Memory B cell (primary cell): ENCODE data around the gene MT1HL1.

Experiments
- ATAC-seq: fragments of 150-1000 bp; cut with Tn5 transposase; 2 replicates; pipeline ENCODE4 v1.10.0; 2021; ENCODE audit warnings: low read depth, mild to moderate bottlenecking, moderate library complexity
- DNase-seq, 2 donors: peaks; one replicate each; pipeline ENCODE4 v3.0.0; 2022; ENCODE audit warnings: low spot score in 2 of 2
- H3K27ac Mint-ChIP-seq: one replicate; pipeline ENCODE4 v1.8.0; 2022; ENCODE audit warnings: mild to moderate bottlenecking, moderate library complexity, mixed read lengths
- H3K27me3 Mint-ChIP-seq: one replicate; pipeline ENCODE4 v1.8.0; 2022; ENCODE audit warnings: mixed read lengths
- H3K36me3 Mint-ChIP-seq: one replicate; pipeline ENCODE4 v1.8.0; 2022; ENCODE audit warnings: mild to moderate bottlenecking, mixed read lengths
- H3K4me1 Mint-ChIP-seq: one replicate; pipeline ENCODE4 v1.8.0; 2022; ENCODE audit warnings: mixed read lengths
- H3K4me3 Mint-ChIP-seq: one replicate; pipeline ENCODE4 v1.8.0; 2022; ENCODE audit warnings: mild to moderate bottlenecking, moderate library complexity, mixed read lengths
- H3K9me3 Mint-ChIP-seq: one replicate; pipeline ENCODE4 v1.8.0; 2022; ENCODE audit warnings: mixed read lengths

MT1HL1 gene

DNA sequence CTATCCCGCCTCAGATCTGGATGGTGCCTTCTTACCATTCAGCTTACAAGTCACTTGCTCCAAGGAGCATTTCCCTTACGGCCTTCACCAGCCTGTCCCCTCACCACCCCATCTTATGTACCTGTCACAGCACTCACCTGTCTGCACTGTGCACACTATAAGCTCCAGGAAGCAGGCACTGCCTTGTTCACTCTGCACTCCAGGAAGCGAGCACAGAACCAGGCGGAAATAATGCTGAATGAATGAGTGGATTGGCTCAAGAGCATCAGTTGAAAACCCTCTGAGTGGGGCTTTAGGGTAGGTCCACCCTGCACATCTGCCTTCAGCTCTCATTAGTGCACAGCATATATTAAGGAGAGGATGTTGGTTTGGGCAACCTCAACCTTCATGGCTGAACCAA is 28.8 kb upstream of the MT1HL1 start:
- H3K27ac Mint-ChIP-seq = no peak overlapping the region
- ATAC-seq = no peak
- DNase-seq = no peak
- H3K36me3 Mint-ChIP-seq = no peaks in the 10 kb centered on the region
- H3K4me3 Mint-ChIP-seq = no peak overlapping the region
- peaks cover 9% of the 10 kb centered on the region for H3K27me3 Mint-ChIP-seq
- no peaks in the 10 kb centered on the region for H3K4me1 Mint-ChIP-seq
- H3K9me3 Mint-ChIP-seq = peaks cover 2% of the 10 kb centered on the region

DNA sequence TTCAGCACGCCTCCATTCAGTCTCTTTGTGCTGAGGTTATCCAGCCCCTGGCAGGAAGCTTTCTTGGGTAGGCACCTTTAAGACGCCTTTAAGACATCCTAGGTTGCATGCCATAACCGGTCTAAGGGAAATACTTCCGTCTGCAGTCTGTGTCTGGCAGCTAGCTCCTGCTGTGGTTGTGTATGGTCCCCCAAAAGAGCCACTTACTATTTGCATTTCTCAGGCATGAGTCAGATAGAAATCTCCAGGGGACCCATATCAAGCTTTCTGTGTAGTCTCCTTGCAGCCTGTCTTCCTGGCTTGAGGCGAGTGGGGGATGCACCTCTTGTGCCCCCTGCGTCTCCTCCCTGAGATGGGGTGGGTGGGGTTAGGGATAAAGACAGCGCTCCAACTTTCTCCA is 27.8 kb upstream of the MT1HL1 start:
- H3K27ac Mint-ChIP-seq = no peak overlapping the region
- DNase-seq = no peak

DNA sequence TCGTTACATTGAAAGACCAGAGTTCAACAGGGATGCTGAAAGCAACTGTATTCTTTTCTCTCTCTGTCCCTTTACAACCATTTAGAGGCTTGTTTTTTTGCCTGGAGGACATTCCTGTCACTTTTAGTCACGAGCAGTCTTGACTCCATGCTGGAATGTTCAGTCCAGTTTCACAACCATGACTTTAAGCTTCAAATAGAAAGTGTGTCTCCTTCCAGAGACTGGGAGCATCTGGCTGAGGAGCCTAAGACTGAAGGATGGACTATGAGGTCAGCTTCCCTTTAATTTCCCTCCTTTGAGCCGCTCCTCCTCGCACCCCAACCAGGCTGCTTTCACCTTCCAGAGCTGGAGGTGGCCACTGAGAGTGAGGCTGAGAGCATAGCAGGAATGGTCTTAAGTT is 27.2 kb upstream of the MT1HL1 start:
- Mint-ChIP-seq H3K4me1 (no peaks in the 10 kb centered on the region), H3K4me3 (no peak overlapping the region), H3K36me3 (no peaks in the 10 kb centered on the region), H3K9me3 (peaks cover 2% of the 10 kb centered on the region), H3K27ac (no peak overlapping the region), H3K27me3 (peaks cover 9% of the 10 kb centered on the region)
- DNase-seq = no peak
- ATAC-seq = no peak

More for the DNA sequence above, 27.8 kb upstream of the MT1HL1 start:
- Mint-ChIP-seq H3K36me3 (no peaks in the 10 kb centered on the region), H3K4me1 (no peaks in the 10 kb centered on the region), H3K4me3 (no peak overlapping the region), H3K27me3 (peaks cover 9% of the 10 kb centered on the region), H3K9me3 (peaks cover 2% of the 10 kb centered on the region)
- no peak for ATAC-seq

DNA sequence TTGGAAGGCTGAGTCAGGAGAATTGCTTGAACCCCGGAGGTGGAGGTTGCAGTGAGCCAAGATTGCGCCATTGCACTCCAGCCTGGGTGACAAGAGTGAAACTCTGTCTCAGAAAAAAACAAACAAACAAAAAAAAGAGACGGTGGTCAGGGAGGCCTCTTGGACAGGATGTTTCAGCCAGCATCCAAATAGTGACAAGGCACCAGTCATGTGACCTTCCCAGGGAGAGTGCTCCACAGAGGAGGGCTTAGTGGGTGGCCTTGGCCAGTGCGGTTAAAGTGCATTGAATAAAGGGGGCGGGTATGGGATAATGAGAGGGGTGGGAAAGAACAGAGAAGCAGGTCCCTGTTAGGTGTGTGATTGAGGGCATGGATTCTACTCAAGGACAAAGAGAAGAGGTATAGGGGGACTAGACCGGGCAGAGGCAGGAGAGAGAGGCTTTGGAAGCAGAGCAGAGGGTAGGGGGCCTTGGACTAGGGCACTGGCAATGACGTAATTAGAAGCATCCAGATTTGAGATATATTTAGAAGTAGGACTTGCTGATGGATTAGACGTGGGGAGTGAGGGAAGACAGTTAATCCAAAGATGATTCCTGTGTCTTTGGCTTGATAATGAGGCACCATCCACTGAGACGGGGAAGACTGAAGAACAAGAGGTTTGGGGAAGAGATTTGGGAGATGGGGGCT is 25.8 kb upstream of the MT1HL1 start:
- no peak overlapping the region for H3K4me3 Mint-ChIP-seq
- DNase-seq = no peak
- no peak for ATAC-seq
- no peaks in the 10 kb centered on the region for H3K36me3 Mint-ChIP-seq
- peaks cover 9% of the 10 kb centered on the region for H3K27me3 Mint-ChIP-seq
- peaks cover 7% of the 10 kb centered on the region for H3K9me3 Mint-ChIP-seq
- H3K27ac Mint-ChIP-seq = no peak overlapping the region
- H3K4me1 Mint-ChIP-seq = no peaks in the 10 kb centered on the region

DNA sequence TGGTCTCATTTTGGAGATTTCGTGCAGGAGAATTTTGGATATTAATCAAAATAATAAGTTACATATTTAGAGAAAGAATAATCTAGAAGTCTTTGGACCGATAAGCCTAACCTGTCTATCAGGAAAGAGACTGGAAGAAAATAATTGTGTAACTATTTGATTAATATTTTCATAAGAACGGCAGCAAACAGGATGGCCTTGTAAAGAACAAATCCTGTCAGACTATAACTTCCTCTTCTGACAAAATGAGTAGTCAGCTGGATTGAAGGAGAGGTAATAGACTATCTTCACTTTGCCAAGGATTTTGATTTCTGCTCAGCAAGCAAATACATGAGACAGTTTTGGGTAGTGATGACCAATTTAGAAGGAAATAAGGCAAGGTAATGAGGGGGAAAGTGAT is 25.0 kb upstream of the MT1HL1 start:
- DNase-seq (no peak), ATAC-seq (no peak)
- H3K4me3 Mint-ChIP-seq = no peak overlapping the region
- H3K4me1 Mint-ChIP-seq = no peaks in the 10 kb centered on the region
- no peaks in the 10 kb centered on the region for H3K36me3 Mint-ChIP-seq
- H3K27ac Mint-ChIP-seq = no peak overlapping the region
- peaks cover 7% of the 10 kb centered on the region for H3K9me3 Mint-ChIP-seq
- H3K27me3 Mint-ChIP-seq = peaks cover 8% of the 10 kb centered on the region

GRCh38 chr1:237025358-237026074 is 21.3 kb upstream of the MT1HL1 start:
- Mint-ChIP-seq H3K27ac (no peak overlapping the region), H3K27me3 (peaks cover 6% of the 10 kb centered on the region), H3K9me3 (peaks cover 7% of the 10 kb centered on the region), H3K4me3 (no peak overlapping the region), H3K4me1 (no peaks in the 10 kb centered on the region), H3K36me3 (no peaks in the 10 kb centered on the region)
- DNase-seq (no peak), ATAC-seq (no peak)

DNA sequence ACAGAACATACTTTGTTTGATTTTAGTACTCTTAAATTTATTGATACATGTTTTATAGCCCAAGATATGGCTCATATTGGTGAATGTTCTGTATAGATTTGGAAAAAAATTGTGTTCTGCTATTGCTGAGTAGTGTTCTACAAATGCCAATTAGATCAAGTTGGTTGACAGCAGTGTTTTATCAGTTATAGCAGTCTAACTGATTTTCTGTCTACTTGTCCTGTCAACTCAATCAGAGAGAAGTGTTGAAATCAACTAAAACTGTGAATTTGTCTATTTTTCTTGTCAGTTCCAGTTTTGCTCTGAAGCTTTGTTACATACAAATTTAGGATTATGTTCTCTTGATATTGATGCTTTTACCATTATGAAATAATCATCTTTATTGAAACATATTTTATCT is 14.7 kb upstream of the MT1HL1 start:
- H3K4me1 Mint-ChIP-seq = no peaks in the 10 kb centered on the region
- no peak for ATAC-seq
- H3K4me3 Mint-ChIP-seq = no peak overlapping the region
- H3K9me3 Mint-ChIP-seq = no peaks in the 10 kb centered on the region
- H3K27me3 Mint-ChIP-seq = no peaks in the 10 kb centered on the region
- DNase-seq = no peak
- H3K27ac Mint-ChIP-seq = no peak overlapping the region
- H3K36me3 Mint-ChIP-seq = no peaks in the 10 kb centered on the region

GRCh38 chr1:237016626-237017025 is 12.4 kb upstream of the MT1HL1 start:
- no peak for DNase-seq
- H3K4me1 Mint-ChIP-seq = no peaks in the 10 kb centered on the region
- H3K27ac Mint-ChIP-seq = no peak overlapping the region
- no peaks in the 10 kb centered on the region for H3K27me3 Mint-ChIP-seq
- H3K36me3 Mint-ChIP-seq = no peaks in the 10 kb centered on the region
- H3K4me3 Mint-ChIP-seq = no peak overlapping the region
- no peak for ATAC-seq
- no peaks in the 10 kb centered on the region for H3K9me3 Mint-ChIP-seq

GRCh38 chr1:237013608-237014007 is 9.4 kb upstream of the MT1HL1 start:
- no peak overlapping the region for H3K27ac Mint-ChIP-seq
- H3K36me3 Mint-ChIP-seq = no peaks in the 10 kb centered on the region
- no peaks in the 10 kb centered on the region for H3K27me3 Mint-ChIP-seq

DNA sequence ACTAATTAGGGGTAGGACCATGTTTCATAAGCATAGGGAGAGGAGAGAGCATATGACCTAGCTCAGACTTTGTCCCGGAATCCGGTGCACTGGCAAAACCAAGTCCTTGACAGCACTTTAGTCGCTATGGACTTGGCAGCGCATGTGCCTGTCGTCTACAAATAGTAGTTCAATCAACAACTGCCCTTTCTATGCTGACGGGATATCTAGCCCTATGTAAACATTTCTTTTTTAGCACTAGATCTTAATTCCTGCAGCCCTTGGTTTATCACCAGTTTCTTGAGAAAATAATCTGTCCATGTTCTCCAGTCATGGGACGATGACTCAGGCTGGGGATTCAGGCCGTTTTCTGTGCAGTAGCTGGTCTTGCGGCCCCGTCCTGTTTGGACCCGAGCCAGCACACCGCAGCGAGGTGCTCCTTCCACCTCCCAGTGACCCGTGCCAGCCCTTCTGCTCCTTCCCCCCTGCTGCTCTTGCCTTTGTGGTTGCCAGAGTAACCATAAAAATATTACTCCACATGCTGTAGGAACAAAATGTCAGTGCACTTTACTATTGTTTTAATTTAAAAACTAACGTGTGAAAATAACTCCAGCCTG is 8.6 kb upstream of the MT1HL1 start:
- DNase-seq (no peak), ATAC-seq (no peak)
- H3K27me3 Mint-ChIP-seq = no peaks in the 10 kb centered on the region
- H3K4me1 Mint-ChIP-seq = no peaks in the 10 kb centered on the region
- H3K27ac Mint-ChIP-seq = no peak overlapping the region
- H3K9me3 Mint-ChIP-seq = no peaks in the 10 kb centered on the region
- no peak overlapping the region for H3K4me3 Mint-ChIP-seq
- no peaks in the 10 kb centered on the region for H3K36me3 Mint-ChIP-seq

More at GRCh38 chr1:237013608-237014007, 9.4 kb upstream of the MT1HL1 start:
- H3K4me3 Mint-ChIP-seq = no peak overlapping the region
- DNase-seq = no peak
- H3K4me1 Mint-ChIP-seq = no peaks in the 10 kb centered on the region
- ATAC-seq = no peak
- H3K9me3 Mint-ChIP-seq = no peaks in the 10 kb centered on the region

GRCh38 chr1:237012361-237012760 is 8.1 kb upstream of the MT1HL1 start:
- H3K4me3 Mint-ChIP-seq = no peak overlapping the region
- DNase-seq (no peak), ATAC-seq (no peak)
- H3K27me3 Mint-ChIP-seq = no peaks in the 10 kb centered on the region
- H3K4me1 Mint-ChIP-seq = no peaks in the 10 kb centered on the region
- no peaks in the 10 kb centered on the region for H3K36me3 Mint-ChIP-seq
- no peak overlapping the region for H3K27ac Mint-ChIP-seq
- H3K9me3 Mint-ChIP-seq = no peaks in the 10 kb centered on the region

- Mint-ChIP-seq H3K4me1 (no peaks in the 10 kb centered on the region), H3K27ac (no peak overlapping the region), H3K27me3 (no peaks in the 10 kb centered on the region), H3K9me3 (no peaks in the 10 kb centered on the region), H3K36me3 (no peaks in the 10 kb centered on the region), H3K4me3 (no peak overlapping the region)
- DNase-seq (no peak), ATAC-seq (no peak)
Observed at GRCh38 chr1:237011432-237011831, 7.2 kb upstream of the MT1HL1 start.

DNA sequence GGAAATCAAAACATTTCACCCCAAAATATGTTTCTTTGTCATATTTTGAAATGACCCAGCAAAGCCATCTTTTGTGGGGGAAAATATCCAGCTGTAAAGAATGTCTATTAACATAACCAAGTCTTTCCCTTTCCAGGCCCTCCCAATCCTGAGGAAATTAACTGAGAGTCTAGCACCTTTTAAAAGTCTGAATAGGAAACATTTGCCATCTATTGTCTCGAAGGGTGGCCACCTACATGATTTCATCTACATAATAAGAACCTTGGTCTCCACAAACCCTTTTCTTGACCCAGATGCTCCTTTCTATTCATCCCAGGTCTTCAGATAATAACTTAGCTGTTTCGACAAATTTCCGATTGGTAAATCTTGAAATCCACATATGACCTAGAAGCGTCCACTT is 5.4 kb upstream of the MT1HL1 start:
- peaks cover 1% of the 10 kb centered on the region for H3K27me3 Mint-ChIP-seq

GRCh38 chr1:237007147-237007881 is 3.1 kb upstream of the MT1HL1 start:
- no peak for ATAC-seq
- Mint-ChIP-seq H3K36me3 (no peaks in the 10 kb centered on the region), H3K27me3 (peaks cover 1% of the 10 kb centered on the region), H3K4me3 (no peak overlapping the region), H3K9me3 (no peaks in the 10 kb centered on the region), H3K4me1 (no peaks in the 10 kb centered on the region), H3K27ac (no peak overlapping the region)
- no peak for DNase-seq

More for the DNA sequence above, 5.4 kb upstream of the MT1HL1 start:
- ATAC-seq (no peak), DNase-seq (no peak)
- no peaks in the 10 kb centered on the region for H3K4me1 Mint-ChIP-seq
- no peak overlapping the region for H3K27ac Mint-ChIP-seq
- H3K4me3 Mint-ChIP-seq = no peak overlapping the region
- H3K36me3 Mint-ChIP-seq = no peaks in the 10 kb centered on the region
- no peaks in the 10 kb centered on the region for H3K9me3 Mint-ChIP-seq
